ENCODE measurements around the gene TPM2. TPM values are rescaled to one million over a fixed set of nuclear protein-coding genes. Genes with fewer than 3 reads are reported as not detected.

The TPM2 gene
- total and polyA plus RNA-seq, 9 of the 15 experiments (the other 6 are each of a cell fraction or from before 2014, with no cell fraction given), result 0.28 to 16.1 (median 4.5) TPM

DNA sequence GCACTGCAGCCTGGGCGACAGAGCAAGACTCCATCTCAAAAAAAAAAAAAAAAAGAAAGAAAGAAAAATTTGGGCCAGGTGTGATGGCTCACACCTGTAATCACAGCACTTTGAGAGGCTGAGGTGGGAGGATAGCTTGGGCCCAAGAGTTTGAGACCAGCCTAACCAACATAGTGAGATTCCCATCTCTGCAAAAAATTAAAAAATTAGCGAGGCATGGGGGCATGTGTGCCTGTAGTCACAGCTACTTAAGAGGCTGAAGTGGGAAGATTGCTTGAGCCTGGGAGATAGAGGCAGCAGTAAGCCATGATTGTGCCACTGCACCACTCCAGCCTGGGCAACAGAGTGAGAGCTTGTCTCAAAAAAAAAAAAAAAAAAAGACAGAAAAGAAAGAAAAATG, 36.1 kb downstream of the TPM2 start (continued):
- TF ChIP-seq MAZ (CRISPR knock-in tag; conservative IDR thresholded peaks at IDR 0.05 in 1 of 2, IDR thresholded peaks at IDR 0.05 in 1 of 2) (no peak), SMAD2 (IDR thresholded peaks at IDR 0.05; ENCODE audit: low read depth, low read length) (no peak), ZNF668 (CRISPR knock-in tag; IDR thresholded peaks at IDR 0.05) (no peak), GATA2 (CRISPR knock-in tag; IDR thresholded peaks at IDR 0.05) (no peak)
- TF ChIP-seq, protein P1, sequence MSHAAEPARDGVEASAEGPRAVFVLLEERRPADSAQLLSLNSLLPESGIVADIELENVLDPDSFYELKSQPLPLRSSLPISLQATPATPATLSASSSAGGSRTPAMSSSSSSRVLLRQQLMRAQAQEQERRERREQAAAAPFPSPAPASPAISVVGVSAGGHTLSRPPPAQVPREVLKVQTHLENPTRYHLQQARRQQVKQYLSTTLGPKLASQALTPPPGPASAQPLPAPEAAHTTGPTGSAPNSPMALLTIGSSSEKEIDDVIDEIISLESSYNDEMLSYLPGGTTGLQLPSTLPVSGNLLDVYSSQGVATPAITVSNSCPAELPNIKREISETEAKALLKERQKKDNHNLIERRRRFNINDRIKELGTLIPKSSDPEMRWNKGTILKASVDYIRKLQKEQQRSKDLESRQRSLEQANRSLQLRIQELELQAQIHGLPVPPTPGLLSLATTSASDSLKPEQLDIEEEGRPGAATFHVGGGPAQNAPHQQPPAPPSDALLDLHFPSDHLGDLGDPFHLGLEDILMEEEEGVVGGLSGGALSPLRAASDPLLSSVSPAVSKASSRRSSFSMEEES (CRISPR knock-in tag; IDR thresholded peaks at IDR 0.05), result no peak

DNA sequence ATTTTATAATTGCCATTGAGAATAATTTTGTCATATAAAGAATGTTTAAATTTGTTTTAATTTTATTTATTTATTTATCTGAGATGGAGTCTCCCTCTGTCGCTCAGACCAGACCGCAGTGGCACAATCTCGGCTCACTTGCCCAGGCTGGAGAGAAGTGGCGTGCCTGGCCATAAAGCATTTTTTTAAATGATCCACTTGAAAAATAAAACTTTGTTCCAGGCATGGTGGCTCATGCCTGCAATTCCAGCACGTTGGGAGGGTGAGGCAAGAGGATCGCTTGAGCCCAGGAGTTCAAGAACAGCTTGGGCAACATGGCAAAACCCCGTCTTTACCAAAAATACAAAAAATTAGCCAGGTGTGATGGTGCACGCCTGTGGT, 36.9 kb downstream of the TPM2 start:
- H3K9me1 ChIP-seq (ENCODE audit: control insufficient read depth, insufficient read depth, low read length), result no peaks in the 10 kb centered on the region
- no peak for TF ChIP-seq EWSR1 (IDR thresholded peaks at IDR 0.05; ENCODE audit: borderline replicate concordance, low read depth, partially characterized antibody)
- no peak for TF ChIP-seq CHCHD3 (CRISPR knock-in tag; IDR thresholded peaks at IDR 0.05)
- no peak for TF ChIP-seq YY1 (IDR thresholded peaks at IDR 0.05; ENCODE audit: borderline replicate concordance in 1 of 3, control insufficient read depth in 1 of 3, extremely low read depth in 1 of 3, insufficient read depth in 3 of 3, insufficient read length in 1 of 3, insufficient replicate concordance in 2 of 3, low read depth in 1 of 3, low read length in 2 of 3)
- TF ChIP-seq TSC22D4 (tag; IDR thresholded peaks at IDR 0.05), result no peak
- 0 out of 2 replicates have a peak, but pooled peaks have one; percentile 2 for TF ChIP-seq FOSL1 (tag; conservative IDR thresholded peaks at IDR 0.05)
- TF ChIP-seq ZNF384 (IDR thresholded peaks at IDR 0.05; ENCODE audit: low read depth, low read length), result no peak
- no peak for TF ChIP-seq CBX3 (IDR thresholded peaks at IDR 0.05; ENCODE audit: borderline replicate concordance in 1 of 2, low read length in 2 of 2)
- no peak for TF ChIP-seq NFRKB (IDR thresholded peaks at IDR 0.05; ENCODE audit: low read depth)
- WGBS (ENCODE audit: insufficient coverage, low coverage, missing lambda C conversion rate), result 73% methylated on average over 5 of the region's 8 CpGs
- H2AFZ ChIP-seq (ENCODE audit: low read depth, low read length), result no peak overlapping the region
- ChIA-PET POLR2A (interaction anchor here (0.6 kb wide), 1 partner anchor 168 kb away, joined by 3 read pairs; no protein-coding TSS in a partner anchor), CTCF (ENCODE audit: low intra/inter-chr PET ratio) (no interaction called here)
- H3K79me2 ChIP-seq (ENCODE audit: control insufficient read depth, insufficient read depth, low read length), result no peaks in the 10 kb centered on the region
- H4K20me1 ChIP-seq (replicated peaks; ENCODE audit: control insufficient read depth, insufficient read depth, low read length), result no peaks in the 10 kb centered on the region
- no peaks in the 10 kb centered on the region for H3K36me3 ChIP-seq (ENCODE audit: control insufficient read depth, insufficient read depth, low read length)
- no peaks in the 10 kb centered on the region for H3K9me3 ChIP-seq (replicated peaks; ENCODE audit: control insufficient read depth, insufficient read depth, low read depth, low read length)
- H3K9ac ChIP-seq (ENCODE audit: insufficient read depth in 1 of 2, low read depth in 2 of 2, low read length in 2 of 2), result no peak overlapping the region
- H3K4me1 ChIP-seq (replicated peaks in 1 of 2; ENCODE audit: control insufficient read depth in 2 of 2, insufficient read depth in 2 of 2, low read length in 2 of 2), result peaks cover 27 to 31% of the 10 kb centered on the region in 2 experiments
- BruUV-seq (replicated peaks), result no TSS peak
- H3K4me3 ChIP-seq, result no peak overlapping the region
- H3K27me3 ChIP-seq (ENCODE audit: control insufficient read depth in 2 of 2, insufficient read depth in 2 of 2, low read length in 2 of 2), result no peaks in the 10 kb centered on the region
- no peak overlapping the region for H3K4me2 ChIP-seq (ENCODE audit: insufficient read depth, low read length)
- intact Hi-C loops (cut with micrococcal nuclease), result no loop called here
- H3K27ac ChIP-seq (ENCODE audit: extremely low read depth, low read depth, low read length), result no peak overlapping the region
- in situ Hi-C loops (cut with MboI), result no loop called here
- ATAC-seq (no peak), DNase-seq (ENCODE audit: extremely low read depth in 1 of 4, low spot score in 3 of 4) (no peak), FAIRE-seq (no peak)
